GM12878 (cell line): ENCODE measurements around the gene CSHL1. TPM values are rescaled to one million over a fixed set of nuclear protein-coding genes. Genes with fewer than 3 reads are reported as not detected.
"Not testable (repeated sequence)": the region's sequence is repeated elsewhere in the genome, so short reads cannot be mapped to it uniquely, and the experiment has no call there.

Experiments
- ATAC-seq: fragments of 200-7000 bp; cut with Tn5 transposase; 3 replicates; pipeline ENCODE4 v1.9.1; 2020; ENCODE audit warnings: mild to moderate bottlenecking, moderate library complexity
- BruUV-seq: library from RNA; stranded (reverse); fragments of 400-500 nt; replicated peaks from 2 replicates; lab custom pipeline; 2021; lab: Mats Ljungman, UMichigan
- CTCF ChIA-PET: fragments of 300-600 bp; sonication (Branson Sonifier 250); formaldehyde crosslinking; extraction: SDS; loops from one replicate; lab custom pipeline; 2021; ENCODE audit warnings: inconsistent platforms; lab: Yijun Ruan, JAX
- POLR2A ChIA-PET: fragments of 350-600 bp; formaldehyde crosslinking; extraction: SDS; loops from one replicate; lab custom pipeline; 2021; ENCODE audit warnings: inconsistent platforms; lab: Charles Lee
- RAD21 ChIA-PET: fragments of 300-600 bp; sonication (Branson Sonifier 250); formaldehyde crosslinking; loops from one replicate; lab custom pipeline; 2023; ENCODE audit warnings: antibody characterized with exemption; ENCODE audit not compliant: unreplicated experiment; lab: Charles Lee
- SMC1A ChIA-PET: fragments of 300-600 bp; sonication (Branson Sonifier 250); formaldehyde crosslinking; loops from one replicate; lab custom pipeline; 2023; ENCODE audit not compliant: unreplicated experiment, uncharacterized antibody; lab: Charles Lee
- DNase-seq: peaks from one replicate; pipeline ENCODE4 v3.0.0-alpha.2; 2011; ENCODE audit warnings: low read depth, low spot score
- FAIRE-seq: peaks from 3 replicates; lab custom pipeline; 2011; peaks lifted over from hg19 to GRCh38; lab: Jason Lieb, UNC
- H2AFZ ChIP-seq: 2 replicates; pipeline ENCODE4 v1.6.0; 2011; ENCODE audit warnings: low read depth, low read length, control low read depth; ENCODE audit not compliant: control insufficient read depth
- H3K27ac ChIP-seq: 2 replicates; pipeline ENCODE4 v1.5.1; 2011; ENCODE audit warnings: control low read depth; ENCODE audit not compliant: control insufficient read depth, insufficient read depth
- H3K27me3 ChIP-seq, 2 experiments: replicated peaks in 1 of 2; 2 replicates each; pipeline versions ENCODE4 v1.6.0 to v1.6.1; 2011; ENCODE audit warnings: low read length in 1 of 2; ENCODE audit not compliant: control insufficient read depth in 2 of 2, insufficient read depth in 2 of 2
- H3K36me3 ChIP-seq, 2 experiments: 2 replicates each; pipeline ENCODE4 v1.5.1; 2011; ENCODE audit warnings: low read length in 1 of 2; ENCODE audit not compliant: control insufficient read depth in 2 of 2, insufficient read depth in 2 of 2
- H3K4me1 ChIP-seq: 2 replicates; pipeline ENCODE4 v1.6.1; 2011; ENCODE audit warnings: mild to moderate bottlenecking, low read length, moderate library complexity, mixed read lengths; ENCODE audit not compliant: control insufficient read depth, insufficient read depth
- H3K4me2 ChIP-seq: 2 replicates; pipeline ENCODE4 v1.6.0; 2011; ENCODE audit warnings: control low read depth; ENCODE audit not compliant: control insufficient read depth, insufficient read depth
- H3K4me3 ChIP-seq: fragments of 200-600 bp; sonication (generic); 2 replicates; pipeline ENCODE4 v1.5.1; 2016
- H3K79me2 ChIP-seq: 2 replicates; pipeline ENCODE4 v1.6.0; 2011; ENCODE audit warnings: low read length; ENCODE audit not compliant: control insufficient read depth, insufficient read depth
- H3K9ac ChIP-seq: 2 replicates; pipeline ENCODE4 v1.8.0; 2011; ENCODE audit warnings: low read length, control low read depth, mixed read lengths; ENCODE audit not compliant: control insufficient read depth, insufficient read depth
- H3K9me3 ChIP-seq: replicated peaks from 3 replicates; pipeline ENCODE4 v1.5.1; 2011; ENCODE audit warnings: mild to moderate bottlenecking, low read length; ENCODE audit not compliant: control insufficient read depth, insufficient read depth
- H4K20me1 ChIP-seq: 2 replicates; pipeline ENCODE4 v1.6.0; 2011; ENCODE audit not compliant: control insufficient read depth, insufficient read depth
- CHD2 ChIP-seq: IDR thresholded peaks from 2 replicates; pipeline ENCODE4 v1.6.1; 2011; ENCODE audit warnings: low read depth, low read length, improper control_type of control experiment, borderline replicate concordance
- ETV6 ChIP-seq, 2 experiments: fragments of 450-650 bp in 1 of 2; IDR thresholded peaks in 1 of 2; conservative IDR thresholded peaks in 1 of 2; 2 replicates each; pipeline ENCODE4 v1.6.1; 2014; ENCODE audit warnings: antibody characterized with exemption in 1 of 2, borderline replicate concordance in 1 of 2, low read depth in 1 of 2, mild to moderate bottlenecking in 1 of 2, moderate library complexity in 1 of 2
- FOS ChIP-seq: IDR thresholded peaks from 3 replicates; pipeline ENCODE4 v1.6.1; 2011; ENCODE audit warnings: borderline replicate concordance; ENCODE audit not compliant: insufficient read length; ENCODE audit errors: extremely low read depth
- HCFC1 ChIP-seq: fragments of 150-350 bp; IDR thresholded peaks from 2 replicates; pipeline ENCODE4 v1.6.1; 2014; ENCODE audit warnings: low read length
- MTA3 ChIP-seq: IDR thresholded peaks from 2 replicates; pipeline ENCODE4 v1.6.1; 2012; ENCODE audit warnings: low read length, inconsistent platforms, borderline replicate concordance
- NFIC ChIP-seq: IDR thresholded peaks from 2 replicates; pipeline ENCODE4 v1.6.1; 2012; ENCODE audit warnings: low read depth, mild to moderate bottlenecking, inconsistent platforms, low read length, moderate library complexity
- PML ChIP-seq: IDR thresholded peaks from 2 replicates; pipeline ENCODE4 v1.6.1; 2012; ENCODE audit warnings: low read length, inconsistent platforms
- RUNX3 ChIP-seq: IDR thresholded peaks from 2 replicates; pipeline ENCODE4 v1.6.1; 2012; ENCODE audit warnings: low read length, inconsistent platforms
- SKIL ChIP-seq: fragments of 450-650 bp; IDR thresholded peaks from 2 replicates; pipeline ENCODE4 v1.6.1; 2017; ENCODE audit warnings: mild to moderate bottlenecking, low read depth, inconsistent platforms; ENCODE audit not compliant: poor library complexity, severe bottlenecking
- ZBTB40 ChIP-seq: fragments of 450-650 bp; IDR thresholded peaks from 2 replicates; pipeline ENCODE4 v1.6.1; 2016; ENCODE audit warnings: mild to moderate bottlenecking, moderate library complexity, borderline replicate concordance
- ZZZ3 ChIP-seq: IDR thresholded peaks from 2 replicates; pipeline ENCODE4 v1.6.1; 2011; ENCODE audit warnings: low read depth; ENCODE audit not compliant: control insufficient read depth, insufficient read length
- WGBS: methylation state at CpG from one replicate; pipeline ENCODE4 v1.1.6; 2016; ENCODE audit warnings: low lambda C conversion rate; ENCODE audit not compliant: insufficient replicate concordance, insufficient coverage; ENCODE audit errors: missing lambda C conversion rate; 5-methylcytosine and 5-hydroxymethylcytosine counted together
- in situ Hi-C: fragments of 300-500 bp; cut with MboI; formaldehyde crosslinking; loops from 9 replicates; pipeline ENCODE4 v1.14.3; 2018; ENCODE audit warnings: mixed read lengths
- intact Hi-C: fragments of 100-400 bp; cut with micrococcal nuclease; formaldehyde crosslinking; loops from one replicate; pipeline ENCODE4 v1.14.2; 2022; ENCODE audit not compliant: unreplicated experiment
- polyA plus RNA-seq, 11 experiments: library from polyadenylated mRNA; depleted of rRNA in 4 of 11; unstranded in 6 of 11; stranded (reverse) in 5 of 11; fragments of >200 nt; fragmentation: Nextera tagmentation in 4 of 11; fragmentation: Illumina TruSeq in 1 of 11; extraction: Ambion mirVana in 4 of 11; extraction: Trizol in 1 of 11; gene quantifications; 1 replicate in 1 of 11; 2 replicates in 10 of 11; pipeline versions ENCODE4 v1.2.1 to v1.2.3, GENCODE V29; 2011 to 2016; ENCODE audit warnings: inconsistent platforms in 2 of 11, missing spikeins in 2 of 11, low read depth in 1 of 11
- total RNA-seq, 4 experiments: library from RNA; depleted of rRNA in 3 of 4; stranded (reverse); fragments of >200 nt in 3 of 4; fragmentation: Illumina TruSeq in 1 of 4; extraction: Trizol in 1 of 4; gene quantifications; 2 replicates each; pipeline versions ENCODE4 v1.2.1 to v1.2.3, GENCODE V29; 2013 to 2021

CSHL1 gene
- total and polyA plus RNA-seq, 10 of the 15 experiments (the other 5 are each of a cell fraction or from before 2014, with no cell fraction given), result not detected

GRCh38 chr17:63880706-63881105 is 30.4 kb downstream of the CSHL1 start:
- Histone ChIP-seq H2AFZ (no peak overlapping the region), H3K79me2 (no peaks in the 10 kb centered on the region), H3K27ac (no peak overlapping the region), H3K4me1 (no peaks in the 10 kb centered on the region), H3K9me3 (no peaks in the 10 kb centered on the region), H4K20me1 (no peaks in the 10 kb centered on the region), H3K36me3 (no peaks in the 10 kb centered on the region), H3K27me3 (no peaks in the 10 kb centered on the region), H3K4me3 (no peak overlapping the region), H3K4me2 (no peak overlapping the region), H3K9ac (no peak overlapping the region)
- no peak for DNase-seq
- 67% methylated on average over 12 of the region's 12 CpGs for WGBS
- no peak for ATAC-seq
- TF ChIP-seq ZZZ3 (no peak), HCFC1 (no peak), MTA3 (no peak), RUNX3 (no peak), ETV6 (conservative IDR thresholded peaks at IDR 0.05 in 1 of 2, IDR thresholded peaks at IDR 0.05 in 1 of 2; ENCODE audit: borderline replicate concordance in 1 of 2, low read depth in 1 of 2) (no peak), PML (no peak), SKIL (no peak), NFIC (no peak), ZBTB40 (no peak), FOS (no peak), CHD2 (no peak)
- CTCF ChIA-PET, result interaction anchor here (0.7 to 3.8 kb wide), 7 partner anchors 9 to 146 kb away, joined by 3 to 20 read pairs (median 5); partner anchors contain the start of gene DDX42
- BruUV-seq, result no TSS peak
- SMC1A ChIA-PET, result interaction anchor here (0.6 kb wide), 1 partner anchor 46 kb away, joined by 3 read pairs; no protein-coding TSS in a partner anchor
- RAD21 ChIA-PET, result no interaction called here
- POLR2A ChIA-PET, result no interaction called here
- no peak for FAIRE-seq
- in situ Hi-C loops, result no loop called here
- intact Hi-C loops, result no loop called here

GRCh38 chr17:63878413-63878812 is 32.6 kb downstream of the CSHL1 start:
- CTCF ChIA-PET, result interaction anchor here (0.9 to 3.8 kb wide), 4 partner anchors 11 to 27 kb away, joined by 3 to 20 read pairs (median 4); no protein-coding TSS in a partner anchor
- ATAC-seq, result peak; percentile 35; the same call in 2 of the 3 replicates
- RAD21 ChIA-PET, result not testable (repeated sequence)

More at GRCh38 chr17:63878413-63878812, 32.6 kb downstream of the CSHL1 start:
- 7% methylated on average over 9 of the region's 9 CpGs for WGBS
- in situ Hi-C loops, H3K4me1 ChIP-seq, H4K20me1 ChIP-seq, H3K36me3 ChIP-seq, POLR2A ChIA-PET, H3K27ac ChIP-seq, H3K27me3 ChIP-seq, H3K9me3 ChIP-seq, H2AFZ ChIP-seq, intact Hi-C loops, H3K79me2 ChIP-seq, H3K4me3 ChIP-seq, BruUV-seq, FAIRE-seq, H3K9ac ChIP-seq, DNase-seq: not testable (repeated sequence)
- SMC1A ChIA-PET, result interaction anchor here (0.7 kb wide), 1 partner anchor 13 kb away, joined by 3 read pairs; no protein-coding TSS in a partner anchor
- 0 out of 2 replicates have a peak overlapping the region, but pooled peaks have one; percentile 7 for H3K4me2 ChIP-seq
